Skeletal muscle tissue (tissue), 4 donors: ENCODE measurements around the gene UBTD1. TPM values are rescaled to one million over a fixed set of nuclear protein-coding genes. Genes with fewer than 3 reads are reported as not detected.

ENCODE experiments used
- H3K27ac ChIP-seq: one replicate; pipeline ENCODE4 v1.7.0; 2013; ENCODE audit warnings: mild to moderate bottlenecking, low read depth, low read length, inconsistent platforms
- H3K27me3 ChIP-seq, 3 donors: one replicate each; pipeline ENCODE4 v1.7.0; 2013; ENCODE audit warnings: low read length in 3 of 3; ENCODE audit not compliant: control insufficient read depth in 3 of 3, insufficient read depth in 3 of 3
- H3K36me3 ChIP-seq, 3 donors: one replicate each; pipeline ENCODE4 v1.7.0; 2013; ENCODE audit warnings: low read length in 3 of 3; ENCODE audit not compliant: control insufficient read depth in 3 of 3, insufficient read depth in 3 of 3
- H3K4me1 ChIP-seq, 3 donors: one replicate each; pipeline ENCODE4 v1.7.0; 2013; ENCODE audit warnings: low read length in 3 of 3, mild to moderate bottlenecking in 3 of 3; ENCODE audit not compliant: control insufficient read depth in 3 of 3, insufficient read depth in 3 of 3
- H3K4me3 ChIP-seq, 3 donors: one replicate each; pipeline ENCODE4 v1.7.0; 2013; ENCODE audit warnings: low read length in 3 of 3
- H3K9ac ChIP-seq, 3 donors: one replicate each; pipeline ENCODE4 v1.7.0; 2013; ENCODE audit warnings: low read length in 3 of 3, mild to moderate bottlenecking in 3 of 3, moderate library complexity in 2 of 3, low read depth in 1 of 3
- H3K9me3 ChIP-seq, 3 donors: one replicate each; pipeline ENCODE4 v1.7.0; 2013; ENCODE audit warnings: low read length in 3 of 3; ENCODE audit not compliant: control insufficient read depth in 3 of 3
- total RNA-seq: library from RNA; depleted of rRNA; stranded (reverse); fragments of >200 nt; gene quantifications from one replicate; pipeline ENCODE4 v1.2.3, GENCODE V29; 2014
- donor health status: Osteomylitis.

The UBTD1 gene
- total RNA-seq, 1 donor from 2014 or later, result 8.4 TPM

GRCh38 chr10:97510686-97511085 is 12.0 kb downstream of the UBTD1 start:
- H3K27me3 ChIP-seq, result no peaks in the 10 kb centered on the region
- H3K4me1 ChIP-seq, result peaks cover 19 to 49% (median 44%) of the 10 kb centered on the region in 3 donors
- H3K27ac ChIP-seq, result no peak overlapping the region
- no peak overlapping the region for H3K9ac ChIP-seq
- H3K4me3 ChIP-seq, result no peak overlapping the region
- H3K36me3 ChIP-seq, result no peaks in the 10 kb centered on the region
- no peaks in the 10 kb centered on the region for H3K9me3 ChIP-seq

DNA sequence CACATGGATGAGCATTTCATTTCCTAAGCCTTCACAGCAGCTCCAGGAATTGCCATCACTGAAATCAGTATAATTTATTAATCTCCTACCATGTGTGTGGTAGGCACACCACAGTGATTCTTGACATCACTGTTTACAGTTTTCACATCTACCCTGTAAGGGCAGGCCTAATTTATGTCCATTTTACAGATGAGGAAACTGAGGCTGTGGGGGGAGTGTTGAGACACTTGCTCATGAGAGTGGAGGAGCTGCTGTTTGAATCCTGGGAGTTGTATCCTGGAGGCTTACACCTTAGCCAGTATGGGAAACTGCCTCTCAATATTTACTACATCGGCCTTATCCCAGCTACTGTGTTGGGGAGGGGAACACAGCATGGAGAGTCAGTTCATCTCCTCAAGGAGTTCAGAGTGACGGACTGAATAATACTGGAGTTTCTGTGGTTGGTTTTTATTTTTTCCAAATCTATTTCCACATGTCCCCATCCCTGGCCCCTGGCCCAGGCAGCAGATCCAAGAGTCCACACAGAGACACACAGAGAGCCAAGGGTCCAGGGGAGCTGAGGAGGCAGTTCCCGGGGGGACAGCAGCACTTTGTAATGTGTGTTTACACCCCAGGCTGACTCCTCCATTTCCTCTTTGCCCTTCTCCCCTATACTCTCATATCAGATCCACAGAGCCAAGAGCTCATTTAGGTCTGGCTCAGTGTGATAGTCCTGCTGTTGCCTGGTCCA is 13.2 kb downstream of the UBTD1 start:
- H3K9me3 ChIP-seq, result no peaks in the 10 kb centered on the region
- peaks cover 25 to 55% (median 51%) of the 10 kb centered on the region in 3 donors for H3K4me1 ChIP-seq
- H3K36me3 ChIP-seq, result no peaks in the 10 kb centered on the region
- H3K4me3 ChIP-seq, result no peak overlapping the region
- peak overlapping the region in 1 of 3 donors; percentile 36 for H3K9ac ChIP-seq
- no peaks in the 10 kb centered on the region for H3K27me3 ChIP-seq
- no peak overlapping the region for H3K27ac ChIP-seq

DNA sequence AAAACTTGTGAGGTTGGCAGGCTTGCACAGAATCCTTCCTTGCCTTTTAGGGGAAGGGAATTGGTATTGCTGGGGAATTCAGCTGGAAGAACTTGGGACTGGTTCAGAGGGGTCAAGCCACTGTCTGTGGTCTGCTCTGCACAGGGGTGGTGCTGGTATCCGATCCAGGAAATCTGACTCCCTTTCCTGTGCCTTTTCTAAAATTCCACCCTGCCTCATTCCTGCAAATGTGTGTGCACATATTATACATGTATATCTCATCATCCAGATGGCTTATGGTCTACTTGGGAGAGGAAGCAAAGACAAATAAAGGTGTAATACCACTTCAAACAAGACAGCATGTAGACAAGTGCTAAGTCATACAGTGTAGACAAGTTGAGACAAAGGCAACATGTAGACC is 14.3 kb downstream of the UBTD1 start:
- H3K9me3 ChIP-seq, result no peaks in the 10 kb centered on the region
- no peak overlapping the region for H3K4me3 ChIP-seq
- no peaks in the 10 kb centered on the region for H3K27me3 ChIP-seq
- H3K9ac ChIP-seq, result no peak overlapping the region
- H3K4me1 ChIP-seq, result peaks cover 35 to 66% (median 62%) of the 10 kb centered on the region in 3 donors
- no peaks in the 10 kb centered on the region for H3K36me3 ChIP-seq
- no peak overlapping the region for H3K27ac ChIP-seq

DNA sequence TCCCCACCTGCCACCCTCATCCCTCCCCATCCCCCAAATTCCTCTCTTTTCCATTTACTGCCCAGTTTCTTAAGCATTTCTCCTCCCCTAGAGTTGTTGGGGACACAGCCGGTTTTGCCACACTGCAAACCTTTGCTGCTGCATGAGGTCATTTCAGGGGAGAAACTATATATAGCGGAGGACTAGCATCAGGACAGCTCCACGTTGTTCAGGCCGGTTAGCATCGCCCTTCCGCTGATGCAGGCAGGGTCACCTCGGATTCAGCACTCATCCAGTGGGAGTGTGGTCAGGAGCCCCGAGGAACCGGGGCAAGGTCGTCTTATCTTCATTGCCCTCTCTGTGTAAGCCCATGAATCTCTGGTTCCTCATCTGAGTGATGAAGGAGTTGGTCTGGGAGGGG is 15.6 kb downstream of the UBTD1 start:
- Histone ChIP-seq H3K4me1 (peaks cover 43 to 79% (median 67%) of the 10 kb centered on the region in 3 donors), H3K36me3 (no peaks in the 10 kb centered on the region), H3K9ac (peak overlapping the region in 2 of 3 donors; percentile 8 to 50), H3K27me3 (no peaks in the 10 kb centered on the region), H3K4me3 (peak overlapping the region in 2 of 3 donors; percentile 7), H3K9me3 (no peaks in the 10 kb centered on the region), H3K27ac (no peak overlapping the region)

GRCh38 chr10:97515271-97515978 is 16.7 kb downstream of the UBTD1 start:
- no peaks in the 10 kb centered on the region for H3K27me3 ChIP-seq
- peaks cover 43 to 84% (median 76%) of the 10 kb centered on the region in 3 donors for H3K4me1 ChIP-seq
- no peaks in the 10 kb centered on the region for H3K36me3 ChIP-seq
- no peak overlapping the region for H3K27ac ChIP-seq
- H3K4me3 ChIP-seq, result no peak overlapping the region
- peak overlapping the region in 2 of 3 donors; percentile 15 to 16 for H3K9ac ChIP-seq
- no peaks in the 10 kb centered on the region for H3K9me3 ChIP-seq

GRCh38 chr10:97517096-97517750 is 18.5 kb downstream of the UBTD1 start:
- no peak overlapping the region for H3K4me3 ChIP-seq
- H3K4me1 ChIP-seq, result peaks cover 51 to 87% (median 76%) of the 10 kb centered on the region in 3 donors
- no peaks in the 10 kb centered on the region for H3K36me3 ChIP-seq
- H3K27ac ChIP-seq, result no peak overlapping the region
- H3K9me3 ChIP-seq, result no peaks in the 10 kb centered on the region
- no peaks in the 10 kb centered on the region for H3K27me3 ChIP-seq
- no peak overlapping the region for H3K9ac ChIP-seq

DNA sequence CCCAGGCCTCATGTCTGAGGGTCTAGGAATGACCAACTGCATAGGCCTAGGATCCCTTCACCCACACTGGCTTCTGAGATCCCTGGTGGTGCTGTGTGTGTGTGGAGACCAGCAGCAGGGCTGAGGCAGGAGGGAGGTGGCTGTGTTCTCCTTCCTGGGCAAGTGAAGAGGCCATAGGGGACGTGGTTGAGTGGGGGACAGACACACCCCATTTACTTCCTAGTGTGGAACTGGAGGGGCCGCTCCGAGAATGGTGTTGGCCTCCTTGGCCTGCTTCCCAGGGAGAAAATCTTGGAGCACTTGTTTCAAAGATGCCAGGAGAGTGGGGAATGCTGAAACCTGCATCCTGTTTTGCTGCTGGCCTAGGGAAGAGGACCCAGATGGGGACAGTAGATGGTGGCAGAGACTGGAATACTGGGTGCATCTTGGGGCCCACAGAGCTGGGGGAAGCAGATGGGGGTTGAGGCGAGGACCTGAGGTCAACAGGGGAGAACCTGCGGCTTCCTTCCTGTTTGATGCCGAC is 19.1 kb downstream of the UBTD1 start:
- Histone ChIP-seq H3K4me1 (peaks cover 55 to 87% (median 74%) of the 10 kb centered on the region in 3 donors), H3K36me3 (no peaks in the 10 kb centered on the region), H3K4me3 (no peak overlapping the region), H3K27me3 (no peaks in the 10 kb centered on the region), H3K9me3 (no peaks in the 10 kb centered on the region), H3K9ac (peak overlapping the region in 1 of 3 donors; percentile 50), H3K27ac (no peak overlapping the region)

- Histone ChIP-seq H3K4me3 (no peak overlapping the region), H3K27ac (no peak overlapping the region), H3K9ac (no peak overlapping the region), H3K27me3 (no peaks in the 10 kb centered on the region), H3K9me3 (no peaks in the 10 kb centered on the region), H3K4me1 (peaks cover 56 to 84% (median 68%) of the 10 kb centered on the region in 3 donors), H3K36me3 (no peaks in the 10 kb centered on the region)
These were observed 19.7 kb downstream of the UBTD1 start for GRCh38 chr10:97518301-97519043.

DNA sequence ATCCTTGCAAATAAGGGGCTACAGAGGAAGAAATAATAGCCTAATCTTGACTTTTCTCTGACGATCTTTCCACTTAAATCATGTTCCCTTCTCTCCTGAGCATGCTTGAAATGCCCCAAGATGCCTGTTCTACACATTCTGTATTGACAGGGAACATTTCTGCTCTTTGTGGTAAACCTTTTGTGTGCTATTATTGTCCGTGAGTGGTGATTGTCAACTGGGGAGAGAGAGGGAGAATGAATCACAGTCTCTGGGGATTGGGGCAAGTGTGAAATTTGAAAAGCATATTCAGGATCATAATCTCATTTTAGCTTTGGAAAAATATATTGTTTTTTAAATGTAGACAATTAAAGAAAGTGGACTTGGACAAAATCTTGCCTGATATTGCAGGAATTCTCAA is 20.6 kb downstream of the UBTD1 start:
- H3K4me3 ChIP-seq, result no peak overlapping the region
- no peak overlapping the region for H3K9ac ChIP-seq
- H3K36me3 ChIP-seq, result no peaks in the 10 kb centered on the region
- H3K4me1 ChIP-seq, result peaks cover 51 to 83% (median 62%) of the 10 kb centered on the region in 3 donors
- no peak overlapping the region for H3K27ac ChIP-seq
- H3K9me3 ChIP-seq, result no peaks in the 10 kb centered on the region
- no peaks in the 10 kb centered on the region for H3K27me3 ChIP-seq
